HG02938 (cell line): Measurements from ENCODE around the gene ZBTB16.

Experiments
- ATAC-seq: cut with Tn5 transposase; IDR thresholded peaks from one replicate; pipeline ENCODE4 v1.9.1; 2021; ENCODE audit warnings: mild to moderate bottlenecking, moderate library complexity; ENCODE audit not compliant: unreplicated experiment

Gene ZBTB16

GRCh38 chr11:114178656-114179055 lies 119.1 kb downstream of the ZBTB16 start:
- ATAC-seq: no peak

- ATAC-seq: no peak
These were observed 119.9 kb downstream of the ZBTB16 start for GRCh38 chr11:114179234-114179941.

GRCh38 chr11:114180301-114181055 lies 121.0 kb downstream of the ZBTB16 start:
- ATAC-seq: no peak

GRCh38 chr11:114181195-114181594 lies 121.7 kb downstream of the ZBTB16 start:
- ATAC-seq: no peak

- no peak for ATAC-seq
These were observed 122.2 kb downstream of the ZBTB16 start for GRCh38 chr11:114181752-114182151.

GRCh38 chr11:114182471-114183043 lies 123.0 kb downstream of the ZBTB16 start:
- ATAC-seq: no peak

- ATAC-seq: no peak
These were observed 123.6 kb downstream of the ZBTB16 start for GRCh38 chr11:114183044-114183511.

GRCh38 chr11:114185436-114185835 lies 125.9 kb downstream of the ZBTB16 start:
- ATAC-seq: no peak

- ATAC-seq: no peak
These were observed 127.7 kb downstream of the ZBTB16 start for GRCh38 chr11:114187173-114187572.

- ATAC-seq: no peak
These were observed 129.5 kb downstream of the ZBTB16 start for GRCh38 chr11:114188851-114189570.

- no peak for ATAC-seq
These were observed 131.1 kb downstream of the ZBTB16 start for GRCh38 chr11:114190630-114191029.

GRCh38 chr11:114191893-114192292 lies 132.4 kb downstream of the ZBTB16 start:
- no peak for ATAC-seq

GRCh38 chr11:114192841-114193389 lies 133.4 kb downstream of the ZBTB16 start:
- no peak for ATAC-seq

- no peak for ATAC-seq
These were observed 134.5 kb downstream of the ZBTB16 start for GRCh38 chr11:114193730-114194679.

GRCh38 chr11:114194702-114195101 lies 135.2 kb downstream of the ZBTB16 start:
- no peak for ATAC-seq

GRCh38 chr11:114195151-114195550 lies 135.6 kb downstream of the ZBTB16 start:
- ATAC-seq: no peak

GRCh38 chr11:114195981-114196731 lies 136.6 kb downstream of the ZBTB16 start:
- ATAC-seq: no peak

GRCh38 chr11:114196997-114197703 lies 137.6 kb downstream of the ZBTB16 start:
- ATAC-seq: no peak
